B cell (primary cell): ENCODE results near the gene CD36. TPM values are rescaled to one million over a fixed set of nuclear protein-coding genes. Genes with fewer than 3 reads are reported as not detected.

ENCODE experiments used
- ATAC-seq: fragments of 200-7000 bp; cut with Tn5 transposase; one replicate; pipeline ENCODE4 v1.10.0; 2021; ENCODE audit warnings: low read depth, mild to moderate bottlenecking, moderate number of reproducible peaks, moderate library complexity
- CTCF ChIA-PET: fragments of 350-600 bp; sonication (Branson Sonifier 250); formaldehyde crosslinking; loops from one replicate; lab custom pipeline; 2021; ENCODE audit warnings: antibody characterized with exemption, inconsistent platforms; lab: Charles Lee
- POLR2A ChIA-PET: fragments of 350-600 bp; sonication (Branson Sonifier 250); formaldehyde crosslinking; loops from one replicate; lab custom pipeline; 2021; ENCODE audit warnings: antibody characterized with exemption; lab: Charles Lee
- DNase-seq: peaks from one replicate; pipeline ENCODE4 v3.0.0; 2013
- H2AFZ ChIP-seq: 2 replicates; pipeline ENCODE4 v1.6.1; 2012; ENCODE audit warnings: mild to moderate bottlenecking, low read depth, low read length; ENCODE audit not compliant: insufficient read depth, poor library complexity, severe bottlenecking
- H3K27ac ChIP-seq, 2 donors: 1 replicate in 1 of 2; 2 replicates in 1 of 2; pipeline ENCODE4 v1.5.1; 2012 to 2013; ENCODE audit warnings: low read length in 2 of 2, mild to moderate bottlenecking in 2 of 2, moderate library complexity in 1 of 2
- H3K27me3 ChIP-seq, 4 experiments: fragments of 200-600 bp in 1 of 4; sonication (generic) in 1 of 4; replicated peaks in 1 of 4; 1 replicate in 2 of 4; 2 replicates in 2 of 4; pipeline versions ENCODE4 v1.6.1 to v1.7.0; 2013 to 2016; ENCODE audit warnings: low read length in 3 of 4, mild to moderate bottlenecking in 2 of 4, mixed read lengths in 1 of 4, moderate library complexity in 1 of 4; ENCODE audit not compliant: insufficient read depth in 4 of 4, control insufficient read depth in 3 of 4; ENCODE audit errors: control extremely low read depth in 1 of 4
- H3K36me3 ChIP-seq, 2 experiments: replicated peaks in 1 of 2; 1 replicate in 1 of 2; 2 replicates in 1 of 2; pipeline versions ENCODE4 v1.6.1 to v1.7.1; 2013; ENCODE audit warnings: low read length in 1 of 2; ENCODE audit not compliant: insufficient read depth in 2 of 2, control insufficient read depth in 1 of 2; ENCODE audit errors: control extremely low read depth in 1 of 2, extremely low read depth in 1 of 2
- H3K4me1 ChIP-seq, 2 donors: fragments of 200-600 bp in 1 of 2; sonication (generic) in 1 of 2; 1 replicate in 1 of 2; 2 replicates in 1 of 2; pipeline versions ENCODE4 v1.5.1 to v1.6.1; 2013 to 2017; ENCODE audit warnings: low read length in 2 of 2; ENCODE audit not compliant: control insufficient read depth in 2 of 2, insufficient read depth in 2 of 2
- H3K4me2 ChIP-seq: replicated peaks from 2 replicates; pipeline ENCODE3; 2012; ENCODE audit warnings: mild to moderate bottlenecking, low read depth, low read length; ENCODE audit not compliant: poor library complexity, severe bottlenecking
- H3K4me3 ChIP-seq, 5 experiments: fragments of 200-600 bp in 1 of 5; sonication (generic) in 1 of 5; 1 replicate in 3 of 5; 2 replicates in 2 of 5; pipeline versions ENCODE4 v1.5.1 to v1.7.0; 2011 to 2016; ENCODE audit warnings: low read length in 4 of 5, mild to moderate bottlenecking in 4 of 5, low read depth in 2 of 5, control low read depth in 1 of 5, moderate library complexity in 1 of 5; ENCODE audit not compliant: insufficient read depth in 1 of 5; ENCODE audit errors: control extremely low read depth in 1 of 5, extremely low read depth in 1 of 5
- H3K79me2 ChIP-seq: fragments of 200-600 bp; sonication (generic); one replicate; pipeline ENCODE4 v1.6.0; 2016; ENCODE audit warnings: low read length; ENCODE audit not compliant: control insufficient read depth, insufficient read depth
- H3K9ac ChIP-seq: fragments of 200-600 bp; sonication (generic); 2 replicates; pipeline ENCODE4 v1.6.1; 2017; ENCODE audit warnings: mild to moderate bottlenecking, low read length, moderate library complexity
- H3K9me3 ChIP-seq, 3 donors: one replicate each; pipeline versions ENCODE4 v1.6.1 to v1.7.1; 2013; ENCODE audit warnings: low read length in 2 of 3; ENCODE audit not compliant: control insufficient read depth in 2 of 3, insufficient read depth in 1 of 3; ENCODE audit errors: control extremely low read depth in 1 of 3
- H4K20me1 ChIP-seq: 2 replicates; pipeline ENCODE4 v1.6.0; 2012; ENCODE audit warnings: mild to moderate bottlenecking, low read length; ENCODE audit not compliant: insufficient read depth, control insufficient read depth, poor library complexity, severe bottlenecking
- H3K27ac Mint-ChIP-seq: one replicate; pipeline ENCODE4 v1.8.0; 2021; ENCODE audit warnings: mixed read lengths
- H3K27me3 Mint-ChIP-seq: one replicate; pipeline ENCODE4 v1.8.0; 2021; ENCODE audit warnings: mixed read lengths
- H3K4me1 Mint-ChIP-seq: one replicate; pipeline ENCODE4 v1.8.0; 2021; ENCODE audit warnings: mixed read lengths
- H3K4me3 Mint-ChIP-seq: one replicate; pipeline ENCODE4 v1.8.0; 2021; ENCODE audit warnings: mixed read lengths
- H3K9me3 Mint-ChIP-seq: one replicate; pipeline ENCODE4 v1.8.0; 2022; ENCODE audit warnings: mixed read lengths; ENCODE audit not compliant: insufficient read depth
- CTCF ChIP-seq: fragments of 200-600 bp; IDR thresholded peaks from one replicate; pipeline ENCODE4 v1.8.0; 2022; ENCODE audit warnings: antibody characterized with exemption, mild to moderate bottlenecking
- EZH2 ChIP-seq: IDR thresholded peaks from 2 replicates; pipeline ENCODE4 v1.6.1; 2012; ENCODE audit warnings: borderline replicate concordance, low read depth, mild to moderate bottlenecking, moderate library complexity, low read length; ENCODE audit not compliant: insufficient read depth, poor library complexity, severe bottlenecking
- WGBS: methylation state at CpG from one replicate; pipeline ENCODE4 v1.1.5; 2013; ENCODE audit warnings: missing lambda C conversion rate; ENCODE audit not compliant: insufficient coverage; 5-methylcytosine and 5-hydroxymethylcytosine counted together
- intact Hi-C: fragments of 100-400 bp; cut with micrococcal nuclease; formaldehyde crosslinking; loops from one replicate; pipeline ENCODE4 v1.10.0; 2022
- polyA plus RNA-seq: library from polyadenylated mRNA; depleted of rRNA; stranded (reverse); fragments of >200 nt; gene quantifications from 2 replicates; pipeline ENCODE4 v1.2.3, GENCODE V29; 2012
- total RNA-seq, 2 donors: library from RNA; stranded (reverse); fragments of 120-200 nt in 1 of 2; gene quantifications; 1 replicate in 1 of 2; 2 replicates in 1 of 2; pipeline versions ENCODE4 v1.2.3 to v1.2.4, GENCODE V29; 2013 to 2022

CD36 gene
- total and polyA plus RNA-seq, 2 donors (not counting 1 experiment from before 2014, with no cell fraction given), result 0.37 to 2.3 TPM

GRCh38 chr7:80611779-80612178, 26.7 kb upstream of the CD36 start:
- Mint-ChIP-seq H3K27ac (no peak overlapping the region), H3K4me3 (no peak overlapping the region), H3K27me3 (no peaks in the 10 kb centered on the region), H3K4me1 (no peaks in the 10 kb centered on the region), H3K9me3 (no peaks in the 10 kb centered on the region)
- no peak overlapping the region for H2AFZ ChIP-seq
- DNase-seq (no peak), ATAC-seq (no peak)
- no peak overlapping the region for H3K27ac ChIP-seq
- H3K4me1 ChIP-seq, result no peaks in the 10 kb centered on the region
- H3K4me2 ChIP-seq, result no peak overlapping the region
- 80% methylated on average over 1 of the region's 2 CpGs for WGBS
- no peak overlapping the region for H3K9ac ChIP-seq
- no peaks in the 10 kb centered on the region for H3K27me3 ChIP-seq
- H3K9me3 ChIP-seq, result peaks cover 0 to 2% (median 0%) of the 10 kb centered on the region in 3 donors
- ChIA-PET CTCF (no interaction called here), POLR2A (no interaction called here)
- no peaks in the 10 kb centered on the region for H3K79me2 ChIP-seq
- no peaks in the 10 kb centered on the region for H4K20me1 ChIP-seq
- TF ChIP-seq CTCF (no peak), EZH2 (no peak)
- H3K4me3 ChIP-seq, result no peak overlapping the region
- H3K36me3 ChIP-seq, result no peaks in the 10 kb centered on the region
- intact Hi-C loops, result no loop called here

- H3K4me1 ChIP-seq, result no peaks in the 10 kb centered on the region
- H3K9me3 ChIP-seq, result no peaks in the 10 kb centered on the region
- H4K20me1 ChIP-seq, result no peaks in the 10 kb centered on the region
- H2AFZ ChIP-seq, result no peak overlapping the region
- H3K4me2 ChIP-seq, result no peak overlapping the region
- no peak for ATAC-seq
- Mint-ChIP-seq H3K4me1 (no peaks in the 10 kb centered on the region), H3K4me3 (no peak overlapping the region), H3K27ac (no peak overlapping the region), H3K27me3 (no peaks in the 10 kb centered on the region), H3K9me3 (no peaks in the 10 kb centered on the region)
- intact Hi-C loops, result no loop called here
- H3K9ac ChIP-seq, result no peak overlapping the region
- TF ChIP-seq EZH2, result no peak
- no peak for TF ChIP-seq CTCF
- no peak overlapping the region for H3K4me3 ChIP-seq
- ChIA-PET POLR2A (no interaction called here), CTCF (no interaction called here)
- no peaks in the 10 kb centered on the region for H3K79me2 ChIP-seq
- no peaks in the 10 kb centered on the region for H3K27me3 ChIP-seq
- H3K36me3 ChIP-seq, result no peaks in the 10 kb centered on the region
- H3K27ac ChIP-seq, result no peak overlapping the region
- DNase-seq, result no peak
Observed at GRCh38 chr7:80612880-80613279, 25.6 kb upstream of the CD36 start.
